Measurements from ENCODE around the gene HCAR3. TPM values are rescaled to one million over a fixed set of nuclear protein-coding genes. Genes with fewer than 3 reads are reported as not detected.
A peak's percentile ranks its signal among the peaks of the same experiment; 100 is the strongest.

The HCAR3 gene
- polyA plus RNA-seq, 1 of the 3 experiments (the other 2 are of a cell fraction): not detected

- Histone ChIP-seq H3K36me3 (replicated peaks in 1 of 2; ENCODE audit: control insufficient read depth in 1 of 2, insufficient read depth in 2 of 2, low read length in 1 of 2) (no peaks in the 10 kb centered on the region), H3K9ac (peak overlapping the region; percentile 42; the same call in 1 of the 2 replicates), H3K4me1 (ENCODE audit: control insufficient read depth in 1 of 2, insufficient read depth in 2 of 2, low read depth in 1 of 2, low read length in 1 of 2) (no peaks in the 10 kb centered on the region), H3K79me2 (ENCODE audit: insufficient read depth) (no peaks in the 10 kb centered on the region), H2AFZ (ENCODE audit: low read depth) (no peak overlapping the region; the same call in 1 of the 2 replicates), H3K4me3 (ENCODE audit: low read depth in 2 of 2, low read length in 1 of 2) (no peak overlapping the region), H3K9me2 (no peaks in the 10 kb centered on the region), H3K27ac (ENCODE audit: low read depth in 2 of 2, low read length in 1 of 2) (no peak overlapping the region), H3K27me3 (ENCODE audit: insufficient read depth) (no peaks in the 10 kb centered on the region), H3K4me2 (peak overlapping the region; percentile 38; the same call in 1 of the 2 replicates), H3K9me3 (no peaks in the 10 kb centered on the region), H3F3A (replicated peaks; ENCODE audit: insufficient read depth) (no peaks in the 10 kb centered on the region), H4K20me1 (ENCODE audit: insufficient read depth) (no peaks in the 10 kb centered on the region)
- ChIA-PET POLR2A (no interaction called here), CTCF (interaction anchor here (0.9 kb wide), 1 partner anchor 84 kb away, joined by 3 read pairs; no protein-coding TSS in a partner anchor)
- TF ChIP-seq CHD2 (IDR thresholded peaks at IDR 0.05; ENCODE audit: low read length, partially characterized antibody) (no peak), YY1 (IDR thresholded peaks at IDR 0.05; ENCODE audit: low read depth) (no peak), MXI1 (IDR thresholded peaks at IDR 0.05; ENCODE audit: low read depth, low read length) (no peak), REST (IDR thresholded peaks at IDR 0.05; ENCODE audit: low read depth, low read length) (no peak), MEF2A (IDR thresholded peaks at IDR 0.05; ENCODE audit: borderline replicate concordance, low read depth) (no peak), ELF1 (IDR thresholded peaks at IDR 0.05) (no peak), EP300 (IDR thresholded peaks at IDR 0.05; ENCODE audit: borderline replicate concordance in 1 of 2, low read depth in 1 of 2, low read length in 1 of 2) (no peak), NFIC (IDR thresholded peaks at IDR 0.05; ENCODE audit: borderline replicate concordance) (no peak), RCOR1 (IDR thresholded peaks at IDR 0.05; ENCODE audit: low read length) (no peak), GABPA (IDR thresholded peaks at IDR 0.05; ENCODE audit: low read depth) (no peak), SMC3 (IDR thresholded peaks at IDR 0.05; ENCODE audit: low read depth, low read length) (no peak), TAF1 (IDR thresholded peaks at IDR 0.05; ENCODE audit: borderline replicate concordance, low read depth, low read length) (no peak), USF2 (IDR thresholded peaks at IDR 0.05; ENCODE audit: borderline replicate concordance, low read depth, low read length) (no peak)
- DNase-seq: no peak
- WGBS (ENCODE audit: low lambda C conversion rate): 83% methylated on average over 6 of the region's 6 CpGs
Measured at GRCh38 chr12:122725452-122726079, 9.0 kb upstream of the HCAR3 start.
